ENCODE data around the gene GTF2A1.

The GTF2A1 gene

DNA sequence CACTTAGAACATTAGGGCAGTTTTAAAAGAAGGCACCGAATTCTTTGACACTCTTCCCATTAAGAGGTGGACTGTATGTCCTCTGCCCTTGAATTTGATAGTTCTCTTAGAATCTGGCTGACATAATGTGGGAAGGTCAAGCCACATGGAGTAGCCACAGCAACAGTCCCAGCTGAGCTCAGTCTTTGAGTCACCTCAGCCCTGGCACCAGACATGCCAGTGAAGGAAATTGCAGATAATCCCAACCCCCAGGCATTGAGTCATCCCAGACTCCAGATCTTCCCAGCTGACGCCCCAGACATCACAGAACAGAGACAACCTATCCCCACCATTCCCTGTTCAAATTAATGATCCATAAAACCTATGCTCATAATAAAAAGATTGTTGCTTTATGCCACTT is 83.4 kb downstream of the GTF2A1 start:
- DNase-seq (ENCODE audit: low read depth in 2 of 2): no peak

DNA sequence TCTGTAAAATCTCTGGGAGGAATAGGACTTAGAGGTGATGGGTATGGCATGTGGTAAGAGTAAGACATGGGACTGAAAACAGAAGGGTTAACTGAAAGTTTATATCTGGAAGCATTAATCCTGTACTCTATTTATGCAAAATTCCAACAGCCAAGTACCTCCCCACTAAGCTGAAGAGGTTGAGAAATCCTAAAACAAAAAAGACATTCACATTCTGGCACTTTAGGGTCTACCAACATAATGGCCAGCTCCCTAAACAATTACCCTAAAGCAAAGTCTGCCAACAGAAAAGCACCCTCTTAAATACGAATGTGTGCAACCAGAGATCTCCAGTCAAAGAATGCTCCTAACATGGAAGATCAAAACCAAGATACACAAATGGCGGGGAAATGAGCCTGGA is 87.4 kb downstream of the GTF2A1 start:
- no peak for DNase-seq (ENCODE audit: low read depth in 2 of 2)

GRCh38 chr14:81132468-81132867 is 88.3 kb downstream of the GTF2A1 start:
- no peak for DNase-seq (ENCODE audit: low read depth in 2 of 2)

GRCh38 chr14:81129242-81129641 is 91.5 kb downstream of the GTF2A1 start:
- no peak for DNase-seq (ENCODE audit: low read depth in 2 of 2)

GRCh38 chr14:81127785-81128184 is 93.0 kb downstream of the GTF2A1 start:
- DNase-seq (ENCODE audit: low read depth in 2 of 2): no peak

- DNase-seq (ENCODE audit: low read depth in 2 of 2): no peak
Measured at GRCh38 chr14:81125536-81125935, 95.2 kb downstream of the GTF2A1 start.
